Kidney epithelial cell (primary cell): ENCODE data around the gene KIF26B. TPM values are rescaled to one million over a fixed set of nuclear protein-coding genes. Genes with fewer than 3 reads are reported as not detected.

Source experiments
- DNase-seq: peaks from one replicate; pipeline ENCODE4 v3.0.0-alpha.2; 2010; ENCODE audit warnings: low read depth
- H3K27me3 ChIP-seq: 2 replicates; pipeline ENCODE4 v1.6.0; 2011; ENCODE audit warnings: low read length; ENCODE audit not compliant: control insufficient read depth, insufficient read depth
- H3K36me3 ChIP-seq: 2 replicates; pipeline ENCODE4 v1.5.1; 2011; ENCODE audit warnings: low read length; ENCODE audit not compliant: control insufficient read depth, insufficient read depth
- H3K4me3 ChIP-seq: 2 replicates; pipeline ENCODE4 v1.5.1; 2011; ENCODE audit warnings: low read depth, mild to moderate bottlenecking, control low read depth, low read length
- total RNA-seq: library from RNA; depleted of rRNA; stranded (reverse); fragments of >200 nt; gene quantifications from 2 replicates; pipeline ENCODE4 v1.2.3, GENCODE V29; 2015
- TF ChIP-seq, protein P1 (sequence below): IDR thresholded peaks from 2 replicates; pipeline ENCODE4 v1.5.1; 2011; ENCODE audit warnings: mild to moderate bottlenecking, moderate library complexity, low read length, control low read depth, inconsistent platforms; ENCODE audit not compliant: insufficient read depth, poor library complexity, severe bottlenecking

Gene KIF26B
- total RNA-seq, 1 donor from 2014 or later, result 14.6 TPM

DNA sequence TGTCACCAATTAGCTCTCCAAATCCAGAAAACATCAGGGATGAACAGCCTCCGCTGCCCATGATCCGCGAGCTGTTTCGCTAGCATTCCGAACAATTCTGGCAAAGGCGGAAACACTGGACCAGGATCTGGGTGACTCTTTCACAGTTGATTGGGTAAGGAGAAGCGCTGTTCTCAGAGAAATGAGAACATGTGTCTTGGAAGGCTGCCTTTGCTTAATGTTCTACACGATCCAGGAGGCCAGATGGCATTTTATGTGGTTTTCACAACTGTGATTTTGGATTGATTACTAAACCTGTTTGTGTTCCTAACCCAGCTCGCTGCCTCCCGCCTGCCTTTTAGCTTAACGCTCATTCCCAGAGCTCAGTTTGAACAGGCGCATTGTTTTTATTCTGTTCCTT, 144.0 kb downstream of the KIF26B start:
- H3K4me3 ChIP-seq, result no peak overlapping the region
- TF ChIP-seq, protein P1, sequence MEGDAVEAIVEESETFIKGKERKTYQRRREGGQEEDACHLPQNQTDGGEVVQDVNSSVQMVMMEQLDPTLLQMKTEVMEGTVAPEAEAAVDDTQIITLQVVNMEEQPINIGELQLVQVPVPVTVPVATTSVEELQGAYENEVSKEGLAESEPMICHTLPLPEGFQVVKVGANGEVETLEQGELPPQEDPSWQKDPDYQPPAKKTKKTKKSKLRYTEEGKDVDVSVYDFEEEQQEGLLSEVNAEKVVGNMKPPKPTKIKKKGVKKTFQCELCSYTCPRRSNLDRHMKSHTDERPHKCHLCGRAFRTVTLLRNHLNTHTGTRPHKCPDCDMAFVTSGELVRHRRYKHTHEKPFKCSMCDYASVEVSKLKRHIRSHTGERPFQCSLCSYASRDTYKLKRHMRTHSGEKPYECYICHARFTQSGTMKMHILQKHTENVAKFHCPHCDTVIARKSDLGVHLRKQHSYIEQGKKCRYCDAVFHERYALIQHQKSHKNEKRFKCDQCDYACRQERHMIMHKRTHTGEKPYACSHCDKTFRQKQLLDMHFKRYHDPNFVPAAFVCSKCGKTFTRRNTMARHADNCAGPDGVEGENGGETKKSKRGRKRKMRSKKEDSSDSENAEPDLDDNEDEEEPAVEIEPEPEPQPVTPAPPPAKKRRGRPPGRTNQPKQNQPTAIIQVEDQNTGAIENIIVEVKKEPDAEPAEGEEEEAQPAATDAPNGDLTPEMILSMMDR, result no peak
- DNase-seq, result peak; percentile 82
- H3K27me3 ChIP-seq, result no peaks in the 10 kb centered on the region
- no peaks in the 10 kb centered on the region for H3K36me3 ChIP-seq

DNA sequence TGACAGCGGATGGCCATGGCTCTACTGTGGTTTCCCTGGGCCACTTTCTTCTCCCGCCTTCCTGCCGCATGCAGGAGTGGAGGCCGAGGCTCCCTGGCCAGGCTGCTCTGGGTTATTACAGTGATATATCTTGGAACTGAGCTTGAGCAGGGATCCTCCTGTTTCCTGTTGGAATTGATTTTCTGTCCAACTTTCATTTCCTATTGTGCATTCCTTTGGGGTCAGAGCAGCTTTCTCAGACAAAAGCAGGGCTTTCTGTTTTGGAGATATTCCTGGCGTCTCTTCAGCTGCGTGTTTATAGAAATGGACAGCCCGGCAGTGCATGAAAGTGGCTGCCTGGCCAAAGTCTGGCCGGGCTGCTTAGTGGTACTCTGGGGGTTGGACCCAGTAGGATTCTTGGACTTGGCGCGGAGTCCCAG, 146.4 kb downstream of the KIF26B start:
- TF ChIP-seq, protein P1, result no peak
- no peaks in the 10 kb centered on the region for H3K27me3 ChIP-seq
- no peak overlapping the region for H3K4me3 ChIP-seq
- no peak for DNase-seq
- no peaks in the 10 kb centered on the region for H3K36me3 ChIP-seq

DNA sequence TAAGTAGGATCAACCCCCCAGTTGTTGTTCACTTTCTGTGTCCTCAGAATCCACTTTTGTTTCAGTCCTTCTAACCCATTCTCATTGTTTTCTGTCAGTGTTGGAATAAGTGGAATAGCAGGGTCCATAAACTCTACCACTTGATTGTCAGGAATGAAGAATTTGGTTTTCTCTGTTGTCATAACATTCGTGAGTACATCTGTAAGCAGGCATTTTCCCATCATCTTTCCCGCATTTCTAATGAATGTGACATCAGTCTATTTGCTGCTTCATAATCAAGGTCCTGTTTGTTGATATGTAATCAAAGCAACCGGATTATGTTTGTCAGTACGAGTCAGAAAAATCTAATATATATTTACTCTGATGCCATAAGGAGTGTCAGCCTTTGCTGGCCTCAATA, 147.1 kb downstream of the KIF26B start:
- H3K36me3 ChIP-seq, result no peaks in the 10 kb centered on the region
- no peak overlapping the region for H3K4me3 ChIP-seq
- H3K27me3 ChIP-seq, result no peaks in the 10 kb centered on the region
- no peak for DNase-seq
- TF ChIP-seq, protein P1, result no peak

DNA sequence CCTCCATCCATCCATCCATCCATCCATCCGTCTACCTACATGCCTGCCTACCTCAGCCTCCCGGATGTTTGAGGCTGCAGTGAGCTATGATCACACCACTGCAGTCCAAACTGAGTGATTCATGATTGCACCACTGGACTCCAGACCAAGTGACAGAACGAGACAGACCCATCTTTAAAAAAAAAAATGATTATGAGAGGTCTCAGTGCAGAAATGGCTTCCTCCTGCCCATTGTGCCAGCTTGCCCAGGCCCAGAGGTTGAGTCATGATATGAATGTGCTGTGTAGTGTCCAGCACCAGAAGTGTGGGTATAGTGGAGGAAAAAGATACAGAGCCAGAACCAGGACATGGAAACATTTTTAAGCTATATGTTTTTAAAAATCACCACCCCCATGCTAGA, 149.9 kb downstream of the KIF26B start:
- no peak overlapping the region for H3K4me3 ChIP-seq
- TF ChIP-seq, protein P1, result no peak
- H3K36me3 ChIP-seq, result no peaks in the 10 kb centered on the region
- no peak for DNase-seq
- H3K27me3 ChIP-seq, result no peaks in the 10 kb centered on the region

DNA sequence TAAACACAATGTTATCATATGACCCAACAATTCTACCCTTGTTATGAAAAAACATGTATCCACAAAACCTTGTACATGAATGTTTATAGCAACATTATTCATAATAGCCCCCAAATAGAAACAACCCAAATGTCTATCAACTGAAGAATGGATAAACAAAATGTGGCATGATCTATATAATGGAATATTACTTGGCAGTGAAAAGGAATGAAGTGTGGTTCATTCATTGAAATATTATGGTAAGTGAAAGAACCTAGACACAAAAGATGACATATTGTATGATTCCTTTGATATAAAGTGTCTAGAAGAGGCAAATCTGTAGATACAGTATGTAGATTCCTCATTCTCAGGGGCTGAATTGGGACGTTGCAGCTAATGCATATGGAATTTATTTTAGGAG, 151.2 kb downstream of the KIF26B start:
- TF ChIP-seq, protein P1, result no peak
- Histone ChIP-seq H3K36me3 (no peaks in the 10 kb centered on the region), H3K4me3 (no peak overlapping the region), H3K27me3 (no peaks in the 10 kb centered on the region)
- no peak for DNase-seq

DNA sequence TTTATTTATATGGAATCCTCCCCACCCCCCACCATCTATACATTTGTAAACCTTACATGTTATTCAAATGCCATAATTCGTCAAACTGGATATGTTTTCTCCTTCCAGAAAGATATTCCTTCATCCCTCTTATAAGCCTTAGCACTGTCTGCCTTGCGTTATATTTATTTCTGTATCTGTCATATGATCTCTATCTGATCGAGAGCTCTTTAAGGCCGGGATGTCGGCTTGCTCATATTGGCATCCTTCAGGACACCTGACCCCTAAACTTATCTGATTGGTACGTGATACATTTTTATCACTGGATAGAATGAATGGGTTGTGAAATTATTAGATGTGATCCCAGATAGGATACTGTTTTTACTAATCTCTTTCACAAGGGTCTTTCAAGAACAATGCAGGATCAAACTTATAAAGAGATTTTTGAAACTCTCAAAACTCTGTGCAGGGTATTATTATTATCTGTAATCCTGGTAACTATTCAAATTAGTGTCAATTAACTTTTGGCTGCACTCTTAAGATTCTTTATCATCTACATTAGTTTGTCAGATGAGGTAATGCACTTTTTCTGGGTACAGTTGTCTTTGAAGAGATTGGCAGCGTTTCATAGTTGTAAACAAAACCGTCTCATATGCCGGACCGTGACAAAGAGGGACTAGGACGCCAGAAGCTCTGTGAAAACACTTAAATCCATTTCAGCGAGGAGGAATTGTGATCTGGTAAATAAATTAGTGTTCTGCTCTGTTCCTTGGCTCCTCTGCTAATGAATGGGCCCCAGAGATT, 152.0 kb downstream of the KIF26B start:
- TF ChIP-seq, protein P1, result no peak
- H3K27me3 ChIP-seq, result no peaks in the 10 kb centered on the region
- DNase-seq, result no peak
- no peaks in the 10 kb centered on the region for H3K36me3 ChIP-seq
- H3K4me3 ChIP-seq, result no peak overlapping the region
